Measurements from ENCODE around the gene UCHL1. TPM values are rescaled to one million over a fixed set of nuclear protein-coding genes. Genes with fewer than 3 reads are reported as not detected.
"Not testable (repeated sequence)": the region's sequence is repeated elsewhere in the genome, so short reads cannot be mapped to it uniquely, and the experiment has no call there.

Gene UCHL1
- total RNA-seq, 2 experiments from 2014 or later, result 0.99 to 1.1 TPM

DNA sequence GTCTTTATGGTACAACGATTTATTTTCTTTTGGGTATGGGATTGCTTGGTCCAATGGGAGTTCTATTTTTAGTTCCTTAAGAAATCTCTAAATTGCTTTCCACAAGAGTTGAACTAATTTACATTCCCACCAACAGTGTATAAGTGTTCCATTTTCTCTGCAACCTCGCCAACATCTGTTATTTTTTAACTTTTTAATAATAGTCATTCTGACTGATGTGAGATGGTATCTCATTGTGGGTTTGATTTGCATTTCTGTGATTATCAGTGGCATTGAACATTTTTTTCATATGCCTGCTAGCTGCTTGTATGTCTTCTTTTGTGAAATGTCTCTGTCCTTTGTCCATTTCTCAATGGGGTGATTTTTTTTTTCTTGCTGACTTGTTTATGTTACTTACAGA lies 42.8 kb downstream of the UCHL1 start:
- CTCF ChIA-PET, result interaction anchor here (1.0 to 1.6 kb wide), 2 partner anchors 19 to 362 kb away, joined by 3 read pairs; no protein-coding TSS in a partner anchor
- POLR2A ChIA-PET, result interaction anchor here (0.6 kb wide), 1 partner anchor 15 kb away, joined by 3 read pairs; no protein-coding TSS in a partner anchor
- H3K4me3 Mint-ChIP-seq, result no peak overlapping the region
- no peaks in the 10 kb centered on the region for H3K36me3 Mint-ChIP-seq
- peaks cover 9% of the 10 kb centered on the region for H3K9me3 Mint-ChIP-seq
- intact Hi-C loops (cut with micrococcal nuclease), result no loop called here
- no peak overlapping the region for H3K27ac Mint-ChIP-seq
- no peaks in the 10 kb centered on the region for H3K4me1 Mint-ChIP-seq (ENCODE audit: low read depth)
- no peak for DNase-seq
- peaks cover 5% of the 10 kb centered on the region for H3K27me3 Mint-ChIP-seq

DNA sequence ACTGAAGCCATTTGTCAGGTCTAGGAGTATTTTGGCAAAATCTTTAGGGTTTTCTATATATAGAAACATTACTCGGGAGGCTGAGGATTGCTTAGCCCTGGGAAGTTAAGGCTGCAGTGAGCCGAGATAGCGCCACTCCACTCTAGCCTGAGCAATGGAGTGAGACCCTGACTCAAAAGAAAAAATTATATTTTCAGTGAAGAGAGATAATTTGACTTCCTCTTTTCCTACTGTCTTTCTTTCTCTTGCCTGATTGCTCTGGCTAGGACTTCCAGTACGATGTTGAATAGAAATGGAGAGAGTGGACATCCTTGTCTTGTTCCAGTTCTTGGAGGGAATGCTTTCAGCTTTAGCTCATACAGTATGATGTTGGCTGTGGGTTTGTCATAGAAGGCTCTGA lies 44.4 kb downstream of the UCHL1 start:
- CTCF ChIA-PET, result no interaction called here
- H3K4me1 Mint-ChIP-seq (ENCODE audit: low read depth), result no peaks in the 10 kb centered on the region
- intact Hi-C loops (cut with micrococcal nuclease), result no loop called here

GRCh38 chr4:41303372-41304118 lies 46.8 kb downstream of the UCHL1 start:
- no peak overlapping the region for H3K27ac Mint-ChIP-seq
- H3K27me3 Mint-ChIP-seq, result peaks cover 9% of the 10 kb centered on the region
- H3K9me3 Mint-ChIP-seq, result no peaks in the 10 kb centered on the region
- DNase-seq, result no peak
- H3K4me1 Mint-ChIP-seq (ENCODE audit: low read depth), result no peaks in the 10 kb centered on the region
- H3K36me3 Mint-ChIP-seq, result no peaks in the 10 kb centered on the region
- ChIA-PET POLR2A (no interaction called here), CTCF (interaction anchor here (0.7 kb wide), 1 partner anchor 9 kb away, joined by 3 read pairs; no protein-coding TSS in a partner anchor)
- no peak overlapping the region for H3K4me3 Mint-ChIP-seq
- intact Hi-C loops (cut with micrococcal nuclease), result no loop called here

More for the DNA sequence above, 44.4 kb downstream of the UCHL1 start:
- Mint-ChIP-seq H3K27ac (no peak overlapping the region), H3K27me3 (peaks cover 9% of the 10 kb centered on the region), H3K9me3 (no peaks in the 10 kb centered on the region), H3K36me3 (no peaks in the 10 kb centered on the region), H3K4me3 (no peak overlapping the region)
- DNase-seq, result no peak
- POLR2A ChIA-PET, result no interaction called here

DNA sequence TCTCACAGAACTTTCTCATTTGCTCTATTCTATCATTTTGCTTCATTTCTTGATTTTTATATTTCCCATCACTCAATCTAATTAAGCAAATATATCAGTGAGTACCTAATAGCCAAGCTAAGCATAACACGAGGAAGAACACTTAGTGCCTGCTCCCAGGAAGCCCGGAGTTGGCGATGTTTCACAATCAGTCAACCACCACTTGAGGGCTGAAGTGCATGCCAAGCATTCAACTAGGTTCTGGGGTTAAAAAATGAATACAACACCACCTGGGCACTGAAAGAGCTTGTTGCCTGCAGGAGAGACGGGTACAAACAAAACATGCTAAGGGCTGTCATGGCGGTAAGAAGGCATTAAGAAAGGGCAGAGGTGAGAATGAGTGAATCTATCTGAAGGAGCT lies 47.5 kb downstream of the UCHL1 start:
- ChIA-PET CTCF (interaction anchor here (0.7 to 1.3 kb wide), 2 partner anchors 10 to 23 kb away, joined by 3 to 4 read pairs; no protein-coding TSS in a partner anchor), POLR2A (no interaction called here)
- no peaks in the 10 kb centered on the region for H3K36me3 Mint-ChIP-seq
- no peaks in the 10 kb centered on the region for H3K9me3 Mint-ChIP-seq
- H3K27me3 Mint-ChIP-seq, result peaks cover 12% of the 10 kb centered on the region
- H3K4me3 Mint-ChIP-seq, result no peak overlapping the region
- H3K27ac Mint-ChIP-seq, result no peak overlapping the region
- no peaks in the 10 kb centered on the region for H3K4me1 Mint-ChIP-seq (ENCODE audit: low read depth)
- no peak for DNase-seq
- intact Hi-C loops (cut with micrococcal nuclease), result no loop called here

GRCh38 chr4:41305476-41305875 lies 48.7 kb downstream of the UCHL1 start:
- no peak overlapping the region for H3K27ac Mint-ChIP-seq
- peaks cover 15% of the 10 kb centered on the region for H3K27me3 Mint-ChIP-seq
- intact Hi-C loops (cut with micrococcal nuclease), result no loop called here
- no peaks in the 10 kb centered on the region for H3K36me3 Mint-ChIP-seq
- no peaks in the 10 kb centered on the region for H3K4me1 Mint-ChIP-seq (ENCODE audit: low read depth)
- no peaks in the 10 kb centered on the region for H3K9me3 Mint-ChIP-seq
- no peak for DNase-seq
- POLR2A ChIA-PET, result no interaction called here
- CTCF ChIA-PET, result interaction anchor here (1.3 to 1.8 kb wide), 2 partner anchors 13 to 24 kb away, joined by 4 read pairs; no protein-coding TSS in a partner anchor
- no peak overlapping the region for H3K4me3 Mint-ChIP-seq

DNA sequence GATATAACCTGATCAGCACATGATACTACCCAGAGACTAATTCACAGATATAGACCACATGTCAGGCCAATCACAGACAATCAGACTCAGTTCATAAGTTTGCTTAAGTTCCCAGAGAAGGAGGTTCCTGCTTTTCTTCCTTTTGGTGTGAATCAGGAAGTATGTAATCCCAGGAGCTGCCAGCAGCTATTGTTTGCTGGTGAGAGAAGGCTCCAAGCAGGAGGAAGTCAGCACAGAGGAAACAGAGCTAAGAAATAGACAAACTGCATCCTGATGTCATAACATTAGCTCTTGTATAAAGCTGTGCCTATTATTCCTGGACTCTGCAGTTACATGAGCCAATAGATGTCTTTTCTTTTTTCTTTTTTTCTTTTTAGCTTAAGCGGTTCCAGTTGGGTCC lies 50.9 kb downstream of the UCHL1 start:
- no peak overlapping the region for H3K4me3 Mint-ChIP-seq
- H3K9me3 Mint-ChIP-seq, result no peaks in the 10 kb centered on the region
- H3K4me1 Mint-ChIP-seq (ENCODE audit: low read depth), result no peaks in the 10 kb centered on the region
- H3K27ac Mint-ChIP-seq, result no peak overlapping the region
- intact Hi-C loops (cut with micrococcal nuclease), result no loop called here
- DNase-seq, result no peak
- POLR2A ChIA-PET, result no interaction called here
- H3K36me3 Mint-ChIP-seq, result no peaks in the 10 kb centered on the region
- CTCF ChIA-PET, result interaction anchor here (1.6 kb wide), 1 partner anchor 27 kb away, joined by 6 read pairs; no protein-coding TSS in a partner anchor
- H3K27me3 Mint-ChIP-seq, result peaks cover 19% of the 10 kb centered on the region

GRCh38 chr4:41308398-41308797 lies 51.7 kb downstream of the UCHL1 start:
- ChIA-PET CTCF (interaction anchor here (1.6 kb wide), 1 partner anchor 28 kb away, joined by 6 read pairs; no protein-coding TSS in a partner anchor), POLR2A (no interaction called here)
- no peaks in the 10 kb centered on the region for H3K4me1 Mint-ChIP-seq (ENCODE audit: low read depth)
- H3K4me3 Mint-ChIP-seq, result no peak overlapping the region
- H3K27ac Mint-ChIP-seq, result no peak overlapping the region
- no peak for DNase-seq
- intact Hi-C loops (cut with micrococcal nuclease), result no loop called here
- H3K27me3 Mint-ChIP-seq, result peaks cover 19% of the 10 kb centered on the region
- no peaks in the 10 kb centered on the region for H3K9me3 Mint-ChIP-seq
- H3K36me3 Mint-ChIP-seq, result no peaks in the 10 kb centered on the region

GRCh38 chr4:41315426-41315825 lies 58.7 kb downstream of the UCHL1 start:
- H3K4me1 Mint-ChIP-seq (ENCODE audit: low read depth); POLR2A ChIA-PET; H3K9me3 Mint-ChIP-seq; DNase-seq; H3K4me3 Mint-ChIP-seq; H3K27ac Mint-ChIP-seq; intact Hi-C loops (cut with micrococcal nuclease); H3K36me3 Mint-ChIP-seq; CTCF ChIA-PET; H3K27me3 Mint-ChIP-seq: not testable (repeated sequence)

DNA sequence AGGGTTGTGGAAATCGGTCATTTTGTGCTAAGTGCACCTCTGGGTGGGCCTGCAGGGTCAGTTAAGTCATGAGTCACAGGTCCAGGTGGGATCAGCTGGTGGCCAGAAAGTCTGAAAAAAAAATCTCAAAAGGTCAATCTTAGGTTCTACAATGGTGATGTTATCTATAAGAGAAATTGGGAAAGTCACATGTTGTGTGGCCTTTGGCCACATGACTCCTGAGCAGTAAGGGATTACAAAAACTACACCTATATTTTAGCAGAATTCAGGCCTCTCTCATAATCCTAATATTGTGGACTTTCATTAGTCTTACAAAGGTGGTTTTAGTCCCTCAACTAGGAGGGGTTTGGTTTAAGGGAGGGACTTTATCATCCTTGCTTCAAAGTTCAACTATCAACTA lies 59.1 kb downstream of the UCHL1 start:
- POLR2A ChIA-PET, result no interaction called here
- H3K36me3 Mint-ChIP-seq, result no peaks in the 10 kb centered on the region

More for the DNA sequence above, 59.1 kb downstream of the UCHL1 start:
- intact Hi-C loops (cut with micrococcal nuclease), result no loop called here
- Mint-ChIP-seq H3K27ac (no peak overlapping the region), H3K9me3 (no peaks in the 10 kb centered on the region), H3K4me1 (ENCODE audit: low read depth) (no peaks in the 10 kb centered on the region), H3K27me3 (peaks cover 4% of the 10 kb centered on the region), H3K4me3 (no peak overlapping the region)
- CTCF ChIA-PET, result no interaction called here
- no peak for DNase-seq

Other genes starting within 250 kb of the UCHL1 start
- gene APBB2, start 42.4 kb upstream of the UCHL1 start, total RNA-seq, result 1 to 10 TPM; 1.5 to 1.7 TPM